Retina (tissue), 1 donor: ENCODE data around the gene CAPN10.

Source experiments
- DNase-seq: peaks from one replicate; pipeline ENCODE4 v3.0.0-alpha.2; 2016

Gene CAPN10

DNA sequence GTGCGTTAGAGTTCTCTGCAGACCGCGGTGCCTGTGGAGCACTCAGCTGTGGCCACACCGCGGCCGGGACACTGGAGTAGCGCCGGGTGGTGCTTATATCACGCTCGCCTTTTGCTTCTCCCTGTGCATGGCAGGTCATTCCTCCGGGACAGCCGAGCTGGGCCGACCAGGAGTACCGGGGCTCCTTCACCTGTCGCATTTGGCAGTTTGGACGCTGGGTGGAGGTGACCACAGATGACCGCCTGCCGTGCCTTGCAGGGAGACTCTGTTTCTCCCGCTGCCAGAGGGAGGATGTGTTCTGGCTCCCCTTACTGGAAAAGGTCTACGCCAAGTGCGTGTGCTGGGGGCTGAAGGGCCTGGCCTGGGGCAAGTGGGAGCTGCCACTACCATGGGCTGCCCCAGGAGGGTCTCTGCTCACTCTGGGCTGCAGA is 4.2 kb downstream of the CAPN10 start:
- no peak for DNase-seq

DNA sequence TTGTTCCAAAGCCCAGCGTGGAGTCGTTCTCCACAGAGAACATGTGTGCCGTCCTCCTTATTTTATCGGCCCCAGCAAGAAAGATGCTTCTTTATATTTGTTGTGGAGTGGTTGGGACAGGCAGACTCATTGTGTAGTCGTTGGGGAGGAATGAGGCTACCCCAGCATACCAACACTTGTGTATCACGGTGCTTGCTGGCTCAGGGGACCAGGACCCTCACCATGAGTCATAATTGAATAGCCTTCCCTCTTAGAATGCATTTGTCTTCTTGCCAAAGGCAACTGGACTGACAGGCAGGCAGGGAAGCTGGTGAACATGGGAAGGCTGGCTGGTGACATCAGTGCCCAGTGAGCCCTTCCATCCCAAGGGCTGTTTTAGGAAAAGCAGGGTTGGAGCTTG is 4.7 kb downstream of the CAPN10 start:
- no peak for DNase-seq

DNA sequence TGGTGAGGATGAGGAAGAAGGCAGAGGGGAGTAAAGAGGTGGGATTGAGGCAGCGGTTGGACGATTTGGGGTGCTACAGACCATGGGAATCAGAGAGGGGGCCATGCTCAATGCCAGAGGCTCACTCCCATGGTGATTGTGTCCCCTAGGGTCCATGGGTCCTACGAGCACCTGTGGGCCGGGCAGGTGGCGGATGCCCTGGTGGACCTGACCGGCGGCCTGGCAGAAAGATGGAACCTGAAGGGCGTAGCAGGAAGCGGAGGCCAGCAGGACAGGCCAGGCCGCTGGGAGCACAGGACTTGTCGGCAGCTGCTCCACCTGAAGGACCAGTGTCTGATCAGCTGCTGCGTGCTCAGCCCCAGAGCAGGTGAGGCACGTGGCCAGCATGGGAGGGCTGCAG is 5.2 kb downstream of the CAPN10 start:
- no peak for DNase-seq

DNA sequence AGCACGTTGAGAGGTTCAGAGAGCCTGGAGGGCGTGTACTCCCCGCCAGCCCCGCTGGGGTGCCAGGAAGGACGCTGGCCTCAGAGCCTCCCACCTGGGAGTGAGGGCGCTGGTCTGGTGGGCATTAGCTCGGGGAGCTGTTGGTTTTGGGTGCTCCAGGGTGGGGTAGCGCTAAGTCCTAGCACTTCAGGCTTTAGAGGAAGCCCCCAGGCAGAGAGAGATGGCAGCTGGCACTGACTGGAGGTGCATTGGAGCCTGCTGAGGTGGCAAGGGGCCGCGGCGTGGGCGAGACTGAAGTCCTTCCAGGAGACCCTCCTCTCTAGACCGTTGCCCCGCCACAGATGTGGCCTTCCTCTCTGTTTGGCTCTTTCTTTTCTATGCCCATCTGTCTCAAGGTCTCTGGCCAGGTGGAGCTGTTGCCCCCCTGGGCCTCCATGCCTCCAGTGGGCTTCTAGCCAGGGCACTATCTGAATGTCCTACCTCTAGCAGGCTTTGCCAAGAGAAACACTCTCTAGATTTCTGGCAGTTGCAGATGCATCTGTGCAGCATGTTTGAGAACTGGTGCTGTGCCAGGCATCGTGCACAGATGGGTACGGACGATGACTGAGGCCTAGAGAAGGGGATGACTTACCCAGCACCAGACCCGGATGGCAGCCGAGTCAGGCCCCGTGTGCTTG is 6.6 kb downstream of the CAPN10 start:
- DNase-seq, result no peak

DNA sequence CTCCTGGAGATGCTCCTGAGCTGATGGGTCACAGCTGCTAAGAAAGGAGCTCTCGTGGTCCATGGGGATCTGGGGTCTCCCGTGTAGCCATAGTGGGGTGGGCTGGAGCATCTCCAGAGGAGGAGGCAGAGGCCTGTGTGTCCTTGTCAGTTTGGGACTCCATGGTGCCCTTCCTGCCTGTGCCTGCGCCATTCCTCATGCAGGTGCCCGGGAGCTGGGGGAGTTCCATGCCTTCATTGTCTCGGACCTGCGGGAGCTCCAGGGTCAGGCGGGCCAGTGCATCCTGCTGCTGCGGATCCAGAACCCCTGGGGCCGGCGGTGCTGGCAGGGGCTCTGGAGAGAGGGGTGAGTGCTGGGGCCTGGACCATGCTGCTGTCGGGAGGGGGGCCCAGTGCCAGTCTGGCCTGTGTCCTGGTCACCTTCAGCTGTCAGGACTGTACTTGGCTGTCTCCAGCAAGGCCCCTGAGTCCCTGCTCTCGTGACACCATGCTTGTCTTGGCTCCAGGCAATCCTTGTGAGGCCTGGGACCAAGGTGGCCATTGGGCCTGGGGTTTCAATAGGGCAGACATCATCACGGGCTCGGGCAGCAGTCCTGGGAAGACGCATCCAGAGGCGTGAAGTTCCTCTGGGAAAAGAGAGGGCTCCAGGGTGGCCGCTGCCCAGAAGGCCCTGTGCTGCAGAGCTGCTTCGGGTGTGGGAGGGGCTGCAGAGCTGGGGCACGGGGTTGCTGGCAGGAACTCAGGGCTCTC is 7.3 kb downstream of the CAPN10 start:
- no peak for DNase-seq

DNA sequence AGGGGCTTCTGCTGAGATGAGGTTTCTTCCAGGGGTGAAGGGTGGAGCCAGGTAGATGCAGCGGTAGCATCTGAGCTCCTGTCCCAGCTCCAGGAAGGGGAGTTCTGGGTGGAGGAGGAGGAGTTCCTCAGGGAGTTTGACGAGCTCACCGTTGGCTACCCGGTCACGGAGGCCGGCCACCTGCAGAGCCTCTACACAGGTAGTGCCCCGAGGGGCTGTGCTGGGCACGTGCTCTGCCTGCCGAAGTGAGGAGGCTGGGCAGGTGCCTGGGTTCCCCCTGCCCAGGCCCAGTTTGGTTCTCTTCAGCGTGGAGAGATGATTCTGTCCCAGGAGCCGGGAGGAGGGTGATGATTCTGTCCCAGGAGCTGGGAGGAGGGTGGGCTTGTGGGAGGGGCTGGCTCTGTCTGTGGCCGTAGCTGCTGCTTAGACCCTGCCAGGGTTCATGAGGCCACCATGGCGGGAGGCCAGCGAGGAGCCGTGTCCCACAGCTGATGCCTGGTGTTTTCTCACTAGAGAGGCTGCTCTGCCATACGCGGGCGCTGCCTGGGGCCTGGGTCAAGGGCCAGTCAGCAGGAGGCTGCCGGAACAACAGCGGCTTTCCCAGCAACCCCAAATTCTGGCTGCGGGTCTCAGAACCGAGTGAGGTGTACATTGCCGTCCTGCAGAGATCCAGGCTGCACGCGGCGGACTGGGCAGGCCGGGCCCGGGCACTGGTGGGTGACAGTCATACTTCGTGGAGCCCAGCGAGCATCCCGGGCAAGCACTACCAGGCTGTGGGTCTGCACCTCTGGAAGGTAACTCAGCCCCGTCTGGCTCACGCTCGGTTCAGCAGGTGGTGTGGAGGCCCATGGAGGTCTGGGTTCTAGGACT is 8.2 kb downstream of the CAPN10 start:
- DNase-seq, result no peak

DNA sequence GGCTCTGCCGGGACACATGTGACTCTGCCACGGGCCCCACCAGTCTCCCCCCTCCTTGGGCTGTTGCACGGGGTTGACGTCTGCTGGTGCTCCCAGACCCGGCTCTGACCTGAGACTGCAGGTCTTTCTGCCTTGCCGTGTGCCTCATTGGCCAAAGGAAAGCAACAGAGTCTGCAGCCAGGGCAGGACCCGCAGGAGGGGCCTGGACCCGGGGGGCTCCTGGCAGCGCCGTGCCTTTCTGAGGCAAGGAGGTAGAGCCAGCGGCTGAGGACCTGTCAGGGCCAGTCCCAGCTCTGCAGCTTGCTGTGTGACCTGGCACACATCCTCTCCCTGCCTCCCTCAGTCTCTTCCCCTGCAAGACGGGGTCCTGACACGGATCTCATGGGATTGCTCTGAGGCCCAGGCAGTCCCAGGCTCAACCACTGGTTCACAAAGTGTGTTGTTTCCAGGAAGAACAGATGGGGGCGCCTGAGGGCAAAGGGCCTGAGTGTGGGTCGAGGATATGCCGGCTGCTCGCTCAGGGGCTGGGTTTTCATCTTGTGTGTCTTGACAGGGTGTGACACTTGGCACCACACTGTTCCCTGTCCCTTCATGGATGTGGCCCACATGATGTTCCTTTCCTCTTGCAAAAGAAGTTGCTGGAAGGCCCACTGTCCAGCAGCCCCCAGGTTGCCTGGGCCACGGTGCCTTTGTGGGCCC is 9.0 kb downstream of the CAPN10 start:
- no peak for DNase-seq

DNA sequence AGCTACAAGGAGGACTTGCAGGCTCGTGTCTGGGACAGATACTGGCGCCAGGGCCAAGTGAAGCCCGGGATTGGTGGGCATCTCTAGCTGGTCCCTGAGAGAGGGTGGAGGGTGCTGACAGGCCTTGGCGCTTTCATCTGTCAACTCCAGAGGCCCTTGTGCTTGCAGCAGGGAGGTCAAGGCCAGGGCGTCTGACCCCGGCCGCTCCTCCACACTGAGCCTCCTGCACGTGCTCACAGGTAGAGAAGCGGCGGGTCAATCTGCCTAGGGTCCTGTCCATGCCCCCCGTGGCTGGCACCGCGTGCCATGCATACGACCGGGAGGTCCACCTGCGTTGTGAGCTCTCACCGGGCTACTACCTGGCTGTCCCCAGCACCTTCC is 9.5 kb downstream of the CAPN10 start:
- DNase-seq, result no peak

DNA sequence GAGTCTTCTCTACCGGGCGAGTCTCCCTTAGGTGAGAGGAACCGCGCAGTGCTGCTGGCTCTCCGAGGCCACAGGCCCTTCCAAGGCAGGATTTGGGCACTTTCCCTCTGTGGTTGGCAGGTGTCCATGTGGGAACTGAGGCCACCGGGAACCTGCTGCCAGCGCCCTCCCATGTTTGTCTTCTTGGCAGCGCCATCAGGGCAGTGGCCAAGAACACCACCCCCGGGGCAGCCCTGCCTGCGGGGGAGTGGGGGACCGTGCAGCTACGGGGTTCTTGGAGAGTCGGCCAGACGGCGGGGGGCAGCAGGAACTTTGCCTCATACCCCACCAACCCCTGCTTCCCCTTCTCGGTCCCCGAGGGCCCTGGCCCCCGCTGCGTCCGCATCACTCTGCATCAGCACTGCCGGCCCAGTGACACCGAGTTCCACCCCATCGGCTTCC is 10.0 kb downstream of the CAPN10 start:
- no peak for DNase-seq

DNA sequence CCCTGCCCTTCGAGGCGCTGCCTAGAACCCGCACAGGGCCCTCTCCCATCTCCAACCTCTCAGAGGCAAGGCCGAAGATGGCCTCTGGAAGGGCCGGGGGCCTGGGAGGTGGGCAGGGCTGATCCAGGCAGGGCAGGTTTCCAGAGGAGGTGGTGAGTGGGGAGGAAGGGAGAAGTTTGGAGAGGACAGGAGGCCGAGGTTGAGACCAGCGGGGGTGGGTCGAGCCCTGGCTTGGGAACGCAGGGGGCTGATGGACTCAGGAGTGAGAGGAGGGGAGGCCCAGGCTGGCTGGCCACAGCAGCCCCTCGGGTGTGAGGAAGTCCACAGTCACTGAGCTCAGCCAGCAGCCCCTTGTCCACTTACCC is 10.5 kb downstream of the CAPN10 start:
- DNase-seq, result no peak

DNA sequence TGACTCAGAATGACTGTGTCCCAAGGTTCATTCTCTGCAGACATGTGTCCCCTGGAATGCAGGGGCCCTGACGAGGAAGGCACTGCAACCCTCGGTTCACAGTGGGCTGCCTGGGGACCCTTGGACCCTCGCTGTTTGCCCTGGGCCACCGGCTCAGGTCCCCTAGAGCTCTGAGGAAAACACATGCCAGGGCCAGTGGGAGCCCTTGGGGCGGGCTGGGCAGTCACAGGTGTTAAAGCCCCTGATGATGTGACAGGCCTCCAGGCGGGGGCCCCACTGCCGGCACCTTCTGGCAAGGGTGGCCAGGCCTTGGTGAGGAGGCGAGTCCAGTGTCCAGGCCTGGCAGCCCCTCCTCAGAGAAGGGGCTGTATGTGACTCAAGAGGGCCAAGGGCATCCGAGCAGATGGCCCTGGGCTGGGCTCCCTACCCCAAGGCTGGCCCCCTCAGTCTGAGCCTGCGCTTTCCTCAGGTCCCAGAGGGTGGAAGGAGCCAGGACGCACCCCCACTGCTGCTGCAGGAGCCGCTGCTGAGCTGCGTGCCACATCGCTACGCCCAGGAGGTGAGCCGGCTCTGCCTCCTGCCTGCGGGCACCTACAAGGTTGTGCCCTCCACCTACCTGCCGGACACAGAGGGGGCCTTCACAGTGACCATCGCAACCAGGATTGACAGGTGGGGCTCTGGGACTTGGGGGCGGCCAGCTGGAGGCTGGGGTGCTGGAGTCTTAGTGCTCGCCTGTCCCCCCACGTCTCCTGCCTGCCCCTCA is 11.1 kb downstream of the CAPN10 start:
- no peak for DNase-seq

DNA sequence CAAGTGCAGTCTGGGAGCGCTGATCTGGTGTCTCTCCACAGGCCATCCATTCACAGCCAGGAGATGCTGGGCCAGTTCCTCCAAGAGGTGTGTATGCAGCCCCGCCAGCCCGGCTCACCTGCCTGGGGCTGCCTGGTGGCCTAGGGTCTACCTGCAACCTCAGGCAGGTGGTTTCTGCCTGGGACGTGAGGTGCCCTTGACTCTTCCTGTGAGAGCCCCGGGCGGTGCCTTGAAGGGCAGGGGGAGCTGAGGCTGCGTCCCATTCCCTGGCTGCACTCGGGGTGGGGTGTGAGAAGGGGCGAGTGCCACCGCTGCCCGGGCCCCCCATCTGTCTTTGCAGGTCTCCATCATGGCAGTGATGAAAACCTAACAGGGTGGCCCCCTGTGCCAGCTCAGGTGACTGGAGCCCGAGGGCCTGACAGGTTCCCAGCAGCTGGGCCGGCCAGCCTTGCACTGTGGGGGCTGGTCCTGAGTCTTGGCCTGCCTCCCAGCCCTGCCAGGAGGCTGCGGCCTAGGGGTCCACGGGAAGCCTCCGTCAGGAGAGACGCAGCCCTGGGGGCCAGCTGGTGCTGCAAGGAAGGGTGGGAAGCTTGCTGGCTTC is 11.9 kb downstream of the CAPN10 start:
- no peak for DNase-seq

DNA sequence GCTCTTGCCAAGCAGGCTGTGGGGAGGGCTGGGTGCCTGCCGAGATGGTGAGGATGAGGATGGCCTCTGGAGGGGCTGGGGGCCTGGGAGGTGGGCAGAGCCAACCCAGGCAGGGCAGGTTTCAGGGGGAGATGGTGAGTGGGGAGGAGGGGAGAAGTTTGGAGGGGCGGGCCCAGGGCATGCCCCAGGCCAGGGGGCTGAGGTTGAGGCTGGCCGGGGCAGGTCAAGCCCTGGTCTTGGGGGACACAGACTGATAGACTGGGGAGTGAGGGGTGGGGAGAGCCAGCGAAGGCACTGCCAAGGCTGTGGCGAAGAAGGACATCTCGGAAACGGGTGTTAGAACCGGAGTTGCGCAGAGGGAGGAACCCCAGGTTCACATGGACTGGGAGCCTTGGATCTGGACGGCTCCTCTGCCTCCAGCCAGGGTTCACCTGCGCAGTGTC is 12.6 kb downstream of the CAPN10 start:
- DNase-seq, result no peak

DNA sequence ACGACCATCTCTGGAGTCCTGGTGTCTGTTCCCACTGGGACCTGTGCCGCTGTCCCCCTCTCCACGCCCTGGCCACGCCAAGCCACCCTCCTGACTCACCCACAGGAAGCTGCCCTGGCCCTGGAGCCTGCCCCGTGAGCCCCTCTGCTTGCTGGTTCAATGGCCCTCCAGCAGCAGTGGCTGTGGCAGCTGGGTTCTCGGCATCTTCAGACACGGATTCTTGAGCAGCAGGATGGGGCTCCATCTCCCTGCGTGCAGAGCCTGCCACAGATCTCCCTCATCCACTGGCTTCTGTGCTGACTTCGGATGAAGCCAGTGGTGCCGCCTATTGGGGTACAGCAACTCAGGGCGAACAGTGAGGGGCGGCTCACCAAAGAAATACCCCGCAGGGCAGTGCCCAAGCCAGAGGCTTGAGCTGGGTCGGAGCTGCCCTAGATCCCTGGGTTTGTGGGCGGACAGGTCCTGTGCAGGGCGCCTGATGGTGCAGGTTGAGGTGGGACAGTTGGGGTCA is 14.0 kb downstream of the CAPN10 start:
- no peak for DNase-seq

DNA sequence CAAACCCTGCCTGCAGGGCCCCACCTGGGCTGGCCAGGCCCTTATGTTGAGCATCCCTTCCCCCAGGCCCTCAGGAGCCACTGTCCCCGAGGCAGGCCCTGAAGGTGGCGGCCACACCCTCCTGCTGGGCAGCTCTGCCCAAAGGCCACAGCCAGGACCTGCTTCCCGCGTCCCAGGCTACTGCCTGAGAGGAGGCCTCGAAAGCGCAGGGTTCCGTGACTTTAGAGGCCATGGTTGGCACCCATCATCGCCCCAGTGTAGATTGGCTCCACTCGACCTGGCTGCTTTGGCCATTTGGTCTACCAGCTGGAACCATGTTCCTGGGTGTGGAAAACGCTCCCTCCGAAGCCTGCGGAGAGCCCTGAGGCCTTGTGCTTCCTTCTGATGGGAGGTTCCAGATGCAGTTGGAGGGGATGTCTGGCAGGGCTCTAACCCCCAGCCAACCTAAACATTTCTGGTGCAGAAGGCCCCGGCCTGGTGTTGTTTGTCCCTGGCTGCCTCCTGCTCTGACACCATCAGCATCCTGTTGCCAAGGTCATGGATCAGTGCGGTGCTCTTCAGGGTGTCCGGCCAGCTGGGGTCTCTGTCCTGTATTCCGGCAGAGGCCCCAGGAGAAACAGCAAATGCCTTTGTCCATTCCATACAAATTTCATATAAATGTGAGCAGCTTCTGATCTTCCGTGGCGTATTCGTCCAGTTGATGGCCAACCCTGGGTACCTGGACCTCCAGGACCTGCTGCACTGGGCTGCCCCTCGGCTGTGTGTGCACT is 14.7 kb downstream of the CAPN10 start:
- no peak for DNase-seq

DNA sequence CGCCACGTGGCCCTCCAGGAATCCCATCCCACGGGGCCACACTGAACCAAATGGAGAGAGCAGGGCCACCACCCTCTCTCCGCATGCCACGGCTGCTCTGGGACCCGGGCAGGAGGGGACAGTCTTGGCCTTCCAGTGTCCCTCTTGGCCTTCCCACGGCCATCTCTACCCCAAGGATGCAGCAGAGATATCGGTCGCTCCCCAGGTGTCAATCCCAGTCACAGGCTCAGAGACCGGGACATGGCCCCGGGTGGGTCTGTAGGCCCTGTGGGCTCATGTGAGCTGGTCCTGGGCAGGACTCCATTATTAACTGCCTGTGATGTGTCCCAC is 15.3 kb downstream of the CAPN10 start:
- no peak for DNase-seq

DNA sequence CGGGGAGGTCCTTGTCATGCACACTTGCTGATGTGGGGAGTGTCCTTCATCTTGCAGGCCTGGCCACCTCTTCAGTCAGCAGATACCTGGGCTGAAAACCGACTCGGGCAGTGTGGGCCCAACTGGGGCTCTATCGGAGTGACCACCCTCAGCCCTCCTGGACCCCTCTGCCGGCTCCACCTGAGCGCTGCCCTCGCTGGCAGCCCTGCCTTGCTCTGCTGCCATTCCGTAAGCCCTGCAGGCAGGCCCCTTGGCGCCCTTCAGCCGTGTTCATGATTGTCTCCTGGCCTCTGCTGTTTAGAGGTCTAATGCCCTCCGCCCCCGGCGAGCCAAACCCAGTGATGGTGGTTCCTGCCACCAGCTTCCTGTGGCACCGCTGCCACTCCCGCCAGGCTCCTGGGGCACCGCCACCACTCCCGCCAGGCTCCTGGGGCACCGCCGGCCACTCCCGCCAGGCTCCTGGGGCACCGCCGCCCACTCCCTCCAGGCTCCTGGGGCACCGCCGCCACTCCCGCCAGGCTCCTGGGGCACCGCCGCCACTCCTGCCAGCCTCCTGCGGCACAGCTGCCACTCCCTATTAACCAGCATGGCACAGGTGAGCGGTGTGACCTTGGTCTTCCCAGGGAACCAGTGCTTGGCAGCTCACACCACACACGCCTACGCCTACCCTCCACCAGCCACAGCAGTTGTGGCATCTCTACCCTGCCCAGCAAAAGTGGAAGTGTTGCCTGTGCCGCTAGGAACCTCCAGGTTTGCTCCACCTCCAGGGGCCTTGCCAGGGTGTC is 15.9 kb downstream of the CAPN10 start:
- no peak for DNase-seq

DNA sequence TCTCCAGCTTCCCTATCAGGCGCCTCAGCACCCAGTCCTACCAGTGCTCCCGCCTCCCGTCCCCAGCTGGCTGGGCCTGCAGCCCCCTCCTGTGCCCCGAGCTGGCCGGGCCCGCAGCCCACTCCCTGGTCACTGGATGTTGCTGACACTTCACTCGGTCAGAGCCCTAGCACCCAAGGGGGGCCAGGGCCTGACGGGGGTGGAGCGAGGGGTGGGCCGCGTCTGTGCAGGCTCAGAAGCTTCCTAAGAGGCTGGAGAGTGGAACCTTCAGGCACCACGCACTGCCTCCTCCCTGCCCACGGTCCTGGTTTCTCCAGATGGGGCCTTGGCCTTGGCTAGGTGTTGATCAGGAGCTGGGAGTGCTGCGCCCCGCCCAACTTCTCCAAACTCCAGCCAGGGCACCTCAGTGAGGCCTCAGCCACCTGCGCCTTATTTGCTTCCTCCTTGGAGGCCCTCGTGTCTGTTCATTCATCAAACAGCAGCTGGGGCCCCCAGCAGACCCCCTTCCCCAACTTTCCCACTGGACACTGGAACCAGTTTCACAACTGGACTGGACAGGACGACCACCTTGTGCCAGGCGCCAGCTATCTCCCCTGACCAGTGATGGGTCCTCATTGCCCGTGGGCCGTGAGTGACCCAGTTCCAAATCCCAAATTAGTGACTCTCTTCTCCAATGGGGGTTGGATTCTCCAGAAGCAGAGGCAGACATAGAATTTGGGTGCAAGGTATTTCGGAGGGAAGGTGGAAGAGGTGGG is 16.7 kb downstream of the CAPN10 start:
- DNase-seq, result no peak

DNA sequence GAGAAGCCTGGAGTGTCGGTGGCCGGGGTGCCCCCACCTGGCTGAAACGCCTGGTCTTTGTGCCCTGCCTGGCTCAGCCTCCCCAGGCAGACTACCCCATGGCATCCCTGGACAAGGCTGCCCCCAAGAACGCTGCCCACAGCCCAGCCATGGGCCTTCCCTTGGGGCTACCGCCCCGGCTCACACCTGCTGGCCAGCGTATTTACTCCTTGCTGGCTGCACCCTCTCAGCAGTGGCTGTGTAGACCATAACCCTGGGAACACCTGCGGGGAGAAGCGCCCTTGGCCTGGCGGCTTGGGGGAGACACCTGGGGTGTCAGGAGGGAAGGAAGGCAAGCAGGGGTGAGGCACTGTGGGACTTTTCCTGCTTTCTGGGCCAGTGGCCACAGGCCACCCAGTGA is 17.3 kb downstream of the CAPN10 start:
- no peak for DNase-seq
